HepG2 (cell line): ENCODE measurements around the gene UBASH3A. TPM values are rescaled to one million over a fixed set of nuclear protein-coding genes. Genes with fewer than 3 reads are reported as not detected.

Source experiments
- ATAC-seq: fragments of 200-7000 bp; cut with Tn5 transposase; 3 replicates; pipeline ENCODE4 v1.9.1; 2020; ENCODE audit warnings: mild to moderate bottlenecking, moderate library complexity
- BruUV-seq: library from RNA; stranded (reverse); fragments of 400-500 nt; replicated peaks from 2 replicates; lab custom pipeline; 2021; lab: Mats Ljungman, UMichigan
- CTCF ChIA-PET: fragments of 300-600 bp; formaldehyde crosslinking; extraction: SDS; loops from one replicate; lab custom pipeline; 2021; ENCODE audit warnings: low total read pairs, inconsistent platforms, low intra/inter-chr PET ratio; lab: Yijun Ruan, JAX
- POLR2A ChIA-PET: fragments of 350-600 bp; sonication (Branson Sonifier 250); formaldehyde crosslinking; loops from one replicate; lab custom pipeline; 2020; ENCODE audit warnings: antibody characterized with exemption, inconsistent platforms; lab: Yijun Ruan, JAX
- DNase-seq: peaks from one replicate; pipeline ENCODE4 v3.0.0-alpha.2; 2015; ENCODE audit warnings: low spot score
- FAIRE-seq: peaks from 3 replicates; lab custom pipeline; 2011; peaks lifted over from hg19 to GRCh38; lab: Jason Lieb, UNC
- H2AFZ ChIP-seq: one replicate; pipeline ENCODE4 v1.6.1; 2011; ENCODE audit warnings: low read length, inconsistent platforms
- H3K27ac ChIP-seq: fragments of 300-600 bp; 3 replicates; pipeline ENCODE4 v1.8.0; 2011; ENCODE audit warnings: mixed run types, mild to moderate bottlenecking, mixed read lengths, low read length, inconsistent platforms; ENCODE audit not compliant: insufficient read depth; ENCODE audit errors: extremely low read length
- H3K27me3 ChIP-seq, 2 experiments: fragments of 200-600 bp in 1 of 2; 2 replicates in 1 of 2; 3 replicates in 1 of 2; pipeline versions ENCODE4 v1.6.0 to v1.8.0; 2011; ENCODE audit warnings: low read length in 2 of 2, mild to moderate bottlenecking in 2 of 2, moderate library complexity in 2 of 2, inconsistent platforms in 1 of 2; ENCODE audit not compliant: insufficient read depth in 2 of 2, control insufficient read depth in 1 of 2
- H3K36me3 ChIP-seq, 2 experiments: fragments of 200-600 bp in 1 of 2; replicated peaks in 1 of 2; 2 replicates in 1 of 2; 3 replicates in 1 of 2; pipeline versions ENCODE4 v1.5.1 to v1.8.0; 2011; ENCODE audit warnings: low read length in 2 of 2, inconsistent platforms in 1 of 2; ENCODE audit not compliant: insufficient read depth in 2 of 2, control insufficient read depth in 1 of 2
- H3K4me1 ChIP-seq: 2 replicates; pipeline ENCODE4 v1.5.1; 2012; ENCODE audit warnings: low read length, inconsistent platforms; ENCODE audit not compliant: insufficient read depth
- H3K4me2 ChIP-seq: 2 replicates; pipeline ENCODE4 v1.6.0; 2011; ENCODE audit warnings: low read depth, low read length, inconsistent platforms
- H3K4me3 ChIP-seq, 3 experiments: fragments of 200-600 bp in 1 of 3; sonication (generic), shearing (Covaris generic) in 1 of 3; replicated peaks in 1 of 3; 2 replicates each; pipeline ENCODE4 v1.5.1; 2011 to 2016; ENCODE audit warnings: low read length in 3 of 3, inconsistent platforms in 2 of 3, low read depth in 2 of 3, mild to moderate bottlenecking in 2 of 3, control low read depth in 1 of 3, mixed read lengths in 1 of 3; ENCODE audit not compliant: insufficient read depth in 1 of 3
- H3K79me2 ChIP-seq: one replicate; pipeline ENCODE4 v1.6.1; 2011; ENCODE audit warnings: low read length, inconsistent platforms; ENCODE audit not compliant: insufficient read depth
- H3K9ac ChIP-seq: 2 replicates; pipeline ENCODE4 v1.6.0; 2011; ENCODE audit warnings: mild to moderate bottlenecking, low read depth, low read length, inconsistent platforms; ENCODE audit not compliant: insufficient read depth
- H3K9me3 ChIP-seq: 2 replicates; pipeline ENCODE4 v1.5.1; 2012; ENCODE audit warnings: mild to moderate bottlenecking, low read length
- H4K20me1 ChIP-seq: 2 replicates; pipeline ENCODE4 v1.6.0; 2011; ENCODE audit warnings: inconsistent platforms, mild to moderate bottlenecking, low read length, moderate library complexity; ENCODE audit not compliant: insufficient read depth
- ARID2 ChIP-seq: sonication (generic); formaldehyde crosslinking; IDR thresholded peaks from 2 replicates; pipeline ENCODE4 v1.8.1; 2022; ENCODE audit warnings: mild to moderate bottlenecking, missing genetic modification reagents, borderline replicate concordance
- CBFB ChIP-seq: sonication (generic); formaldehyde crosslinking; IDR thresholded peaks from 2 replicates; pipeline ENCODE4 v1.4.0; 2020; ENCODE audit warnings: missing genetic modification reagents
- KLF15 ChIP-seq: sonication (generic); formaldehyde crosslinking; IDR thresholded peaks from 2 replicates; pipeline ENCODE4 v1.8.1; 2023; ENCODE audit warnings: borderline replicate concordance, mild to moderate bottlenecking, inconsistent platforms, missing genetic modification reagents, mixed read lengths
- NCOA2 ChIP-seq: sonication (generic); formaldehyde crosslinking; IDR thresholded peaks from 2 replicates; pipeline ENCODE4 v1.8.0; 2022; ENCODE audit warnings: inconsistent platforms
- NFYC ChIP-seq: IDR thresholded peaks from 2 replicates; pipeline ENCODE4 v1.6.1; 2016; ENCODE audit warnings: missing genetic modification reagents, missing compliant biosample characterization
- NR2F2 ChIP-seq: IDR thresholded peaks from 2 replicates; pipeline ENCODE4 v1.6.1; 2012; ENCODE audit warnings: low read depth, inconsistent platforms, borderline replicate concordance
- PBX2 ChIP-seq: IDR thresholded peaks from 2 replicates; pipeline ENCODE4 v1.6.1; 2016; ENCODE audit warnings: control low read depth
- POLR2AphosphoS5 ChIP-seq: IDR thresholded peaks from 2 replicates; pipeline ENCODE4 v1.6.1; 2012; ENCODE audit warnings: low read depth, low read length
- SIX4 ChIP-seq: sonication (generic); formaldehyde crosslinking; IDR thresholded peaks from 2 replicates; pipeline ENCODE4 v1.4.0; 2020; ENCODE audit warnings: missing genetic modification reagents
- THRA ChIP-seq: sonication (generic); formaldehyde crosslinking; IDR thresholded peaks from 2 replicates; pipeline ENCODE4 v1.4.0; 2020; ENCODE audit warnings: missing genetic modification reagents, borderline replicate concordance
- TOPORS ChIP-seq: sonication (generic); formaldehyde crosslinking; IDR thresholded peaks from 2 replicates; pipeline ENCODE4 v1.8.0; 2023; ENCODE audit warnings: mild to moderate bottlenecking, missing genetic modification reagents
- WIZ ChIP-seq: sonication (generic); formaldehyde crosslinking; IDR thresholded peaks from 2 replicates; pipeline ENCODE4 v1.5.1; 2020; ENCODE audit warnings: mild to moderate bottlenecking, missing genetic modification reagents
- ZFP37 ChIP-seq: sonication (generic); formaldehyde crosslinking; IDR thresholded peaks from 2 replicates; pipeline ENCODE4 v1.4.0; 2020; ENCODE audit warnings: missing genetic modification reagents, borderline replicate concordance
- ZNF17 ChIP-seq: sonication (generic); formaldehyde crosslinking; IDR thresholded peaks from 2 replicates; pipeline ENCODE4 v1.5.0; 2020; ENCODE audit warnings: mild to moderate bottlenecking, missing genetic modification reagents
- ZNF331 ChIP-seq: sonication (generic); formaldehyde crosslinking; IDR thresholded peaks from 2 replicates; pipeline ENCODE4 v1.4.0; 2020; ENCODE audit warnings: missing genetic modification reagents
- ZNF34 ChIP-seq: sonication (generic); formaldehyde crosslinking; IDR thresholded peaks from 2 replicates; pipeline ENCODE4 v1.4.0; 2020; ENCODE audit warnings: mild to moderate bottlenecking, missing genetic modification reagents, borderline replicate concordance
- ZNF343 ChIP-seq: sonication (generic); formaldehyde crosslinking; IDR thresholded peaks from 2 replicates; pipeline ENCODE4 v1.4.0; 2020; ENCODE audit warnings: mild to moderate bottlenecking, missing genetic modification reagents
- ZNF558 ChIP-seq: sonication (generic); formaldehyde crosslinking; IDR thresholded peaks from 2 replicates; pipeline ENCODE4 v1.9.0; 2022; ENCODE audit warnings: mild to moderate bottlenecking, missing genetic modification reagents, borderline replicate concordance
- ZNF773 ChIP-seq: sonication (generic); formaldehyde crosslinking; IDR thresholded peaks from 2 replicates; pipeline ENCODE4 v1.4.0; 2020; ENCODE audit warnings: missing genetic modification reagents, borderline replicate concordance
- WGBS: methylation state at CpG from one replicate; pipeline ENCODE4 v1.1.6; 2017; ENCODE audit warnings: low lambda C conversion rate; 5-methylcytosine and 5-hydroxymethylcytosine counted together
- in situ Hi-C: cut with HindIII; loops from 2 replicates; pipeline ENCODE4 v1.10.0; 2017; ENCODE audit warnings: low pct_unique_long_range_greater_than_20kb; ENCODE audit not compliant: extremely low pct_ligation_motif_present
- intact Hi-C: fragments of 100-400 bp; cut with micrococcal nuclease; formaldehyde crosslinking; loops from one replicate; pipeline ENCODE4 v1.10.0; 2022; ENCODE audit not compliant: unreplicated experiment
- polyA plus RNA-seq, 8 experiments: library from polyadenylated mRNA; depleted of rRNA in 3 of 8; stranded (reverse) in 7 of 8; unstranded in 1 of 8; fragments of >200 nt; fragmentation: Illumina TruSeq in 4 of 8; extraction: Trizol in 4 of 8; gene quantifications; 2 replicates each; pipeline versions ENCODE4 v1.2.1 to v1.2.3, GENCODE V29; 2011 to 2016; ENCODE audit warnings: low read depth in 4 of 8, missing spikeins in 1 of 8, mixed read lengths in 1 of 8; ENCODE audit not compliant: insufficient read depth in 1 of 8
- total RNA-seq, 5 experiments: library from RNA; depleted of rRNA; stranded (reverse); fragments of >200 nt; fragmentation: Illumina TruSeq; extraction: Trizol; gene quantifications; 2 replicates each; pipeline ENCODE4 v1.2.3, GENCODE V29; 2016; ENCODE audit warnings: low read depth in 1 of 5

UBASH3A gene
- total and polyA plus RNA-seq, 2 of the 13 experiments (the other 11 are each of a cell fraction or from before 2014, with no cell fraction given), result not detected

DNA sequence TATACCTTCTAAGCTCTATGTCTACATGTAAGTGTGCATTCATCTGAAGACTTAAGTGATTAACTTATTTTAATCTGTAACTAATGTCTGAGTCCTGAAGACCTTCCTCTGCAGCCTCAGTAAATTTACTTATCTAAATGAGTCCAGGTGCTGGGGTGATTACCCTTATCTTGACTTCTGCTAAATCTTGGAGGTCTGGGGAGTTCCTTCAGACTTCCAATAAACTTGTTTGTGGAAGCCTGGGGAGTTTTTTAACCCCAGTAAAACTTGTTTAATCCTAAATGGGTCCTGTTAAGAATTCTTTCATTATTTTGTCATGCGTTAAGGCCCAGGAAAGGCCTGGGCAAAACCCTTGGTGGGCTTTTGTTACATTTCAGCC, 55.4 kb downstream of the UBASH3A start:
- BruUV-seq, result no TSS peak
- intact Hi-C loops (no loop called here), in situ Hi-C loops (no loop called here)
- H3K4me1 ChIP-seq, result no peaks in the 10 kb centered on the region
- H4K20me1 ChIP-seq, result no peaks in the 10 kb centered on the region
- POLR2A ChIA-PET, result no interaction called here
- 75% methylated on average over 1 of the region's 1 CpG for WGBS
- TF ChIP-seq PBX2 (CRISPR knock-in tag) (no peak), ZNF558 (CRISPR knock-in tag) (no peak), ZNF17 (CRISPR knock-in tag) (no peak), SIX4 (CRISPR knock-in tag) (no peak), ZNF343 (CRISPR knock-in tag) (no peak)
- H3K36me3 ChIP-seq, result no peaks in the 10 kb centered on the region
- CTCF ChIA-PET, result no interaction called here
- no peak overlapping the region for H2AFZ ChIP-seq
- no peak overlapping the region for H3K9ac ChIP-seq
- H3K27ac ChIP-seq, result no peak overlapping the region
- no peak overlapping the region for H3K4me3 ChIP-seq
- H3K9me3 ChIP-seq, result no peaks in the 10 kb centered on the region
- DNase-seq, result no peak
- FAIRE-seq, result no peak
- H3K4me2 ChIP-seq, result no peak overlapping the region
- H3K27me3 ChIP-seq, result peaks cover 1 to 5% of the 10 kb centered on the region in 2 experiments; a peak in 2 of 5 replicates
- H3K79me2 ChIP-seq, result no peaks in the 10 kb centered on the region
- no peak for ATAC-seq

GRCh38 chr21:42459546-42460215, 56.0 kb downstream of the UBASH3A start:
- no peak overlapping the region for H3K9ac ChIP-seq
- 53% methylated on average over 10 of the region's 11 CpGs for WGBS
- H3K4me2 ChIP-seq, result no peak overlapping the region
- H3K9me3 ChIP-seq, result no peaks in the 10 kb centered on the region
- no peak for ATAC-seq
- H3K4me1 ChIP-seq, result no peaks in the 10 kb centered on the region
- no peak overlapping the region for H3K27ac ChIP-seq
- H4K20me1 ChIP-seq, result no peaks in the 10 kb centered on the region
- intact Hi-C loops (no loop called here), in situ Hi-C loops (no loop called here)
- ChIA-PET POLR2A (no interaction called here), CTCF (no interaction called here)
- peaks cover 1 to 2% of the 10 kb centered on the region in 2 experiments; a peak in 1 of 5 replicates for H3K27me3 ChIP-seq
- no TSS peak for BruUV-seq
- no peak overlapping the region for H3K4me3 ChIP-seq
- no peaks in the 10 kb centered on the region for H3K36me3 ChIP-seq
- H2AFZ ChIP-seq, result no peak overlapping the region
- DNase-seq, result no peak
- no peaks in the 10 kb centered on the region for H3K79me2 ChIP-seq
- FAIRE-seq, result no peak
- TF ChIP-seq ARID2 (CRISPR knock-in tag) (no peak), NCOA2 (CRISPR knock-in tag) (no peak), POLR2AphosphoS5 (no peak), TOPORS (CRISPR knock-in tag) (no peak), ZFP37 (CRISPR knock-in tag) (no peak), ZNF331 (CRISPR knock-in tag) (no peak), KLF15 (CRISPR knock-in tag) (no peak), CBFB (CRISPR knock-in tag) (no peak), ZNF773 (no peak), THRA (no peak), NR2F2 (no peak), WIZ (CRISPR knock-in tag) (no peak), ZNF34 (no peak), NFYC (CRISPR knock-in tag) (no peak)
